ENCODE data around the gene STRA8. TPM values are rescaled to one million over a fixed set of nuclear protein-coding genes. Genes with fewer than 3 reads are reported as not detected.

STRA8 gene
- polyA plus RNA-seq (2014; cell fraction: cytosol; rRNA removed): not detected in 2 replicates
- not detected in 2 replicates for polyA plus RNA-seq (2014; cell fraction: nucleus; rRNA removed)

- no peak for DNase-seq (ENCODE audit: low spot score)
These were observed at the start of gene STRA8 for GRCh38 chr7:135233570-135233969. Gene STRA8 (plus strand): TSS chr7:135233838. CDS start chr7:135240525, 6,687 bp downstream.

DNA sequence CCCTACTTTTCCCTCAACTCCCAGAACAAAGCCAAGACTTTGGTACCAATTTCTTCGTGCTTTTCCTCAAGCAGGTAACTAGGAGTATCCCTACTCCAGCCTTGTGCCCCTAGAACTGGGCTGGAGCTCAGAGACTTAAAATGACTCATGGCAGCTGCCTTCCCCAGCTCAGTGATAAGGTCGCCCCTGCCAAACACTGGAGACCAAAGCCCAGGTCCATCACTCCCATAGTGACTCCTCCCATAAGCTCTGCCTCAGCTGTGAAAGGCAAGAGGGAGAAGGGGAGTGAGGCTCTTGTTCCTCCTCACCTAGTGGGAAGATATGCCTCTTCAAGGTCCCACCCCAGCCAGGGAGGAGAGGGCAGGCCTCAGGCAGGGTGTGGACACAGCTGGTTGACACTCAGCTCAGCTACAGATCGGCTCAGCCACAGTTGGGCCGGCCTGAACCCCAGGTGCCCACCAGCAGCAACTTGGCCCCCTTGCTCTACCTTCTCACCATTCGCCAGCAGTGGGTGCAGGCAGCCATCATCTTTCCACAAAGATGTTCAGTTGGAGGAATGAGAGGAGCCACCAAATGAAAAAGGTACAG is 49.3 kb upstream of the STRA8 start:
- no peak for DNase-seq (ENCODE audit: low spot score)

GRCh38 chr7:135185471-135186260 is 48.0 kb upstream of the STRA8 start:
- no peak for DNase-seq (ENCODE audit: low spot score)

GRCh38 chr7:135186261-135186540 is 47.4 kb upstream of the STRA8 start:
- no peak for DNase-seq (ENCODE audit: low spot score)

DNA sequence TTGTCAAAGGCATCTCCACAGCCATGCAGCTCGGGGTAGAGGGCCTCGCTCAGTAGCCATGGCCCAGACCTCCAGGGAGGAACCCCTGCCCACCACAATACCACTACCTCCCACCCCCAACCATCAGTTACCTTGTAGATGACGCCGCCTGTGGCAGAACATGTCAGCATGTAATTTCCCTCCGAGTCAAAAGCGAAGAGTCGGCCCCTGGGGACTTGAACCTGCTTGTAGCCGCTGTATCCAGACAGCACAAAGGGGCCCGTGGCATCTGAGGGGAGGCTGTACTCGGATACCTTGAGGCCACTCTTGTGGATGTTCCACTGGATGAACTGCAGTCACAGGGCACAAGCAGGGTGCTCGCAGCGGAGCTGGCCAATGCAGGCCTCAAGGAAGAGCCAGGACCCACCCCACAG is 46.8 kb upstream of the STRA8 start:
- DNase-seq (ENCODE audit: low spot score): no peak

DNA sequence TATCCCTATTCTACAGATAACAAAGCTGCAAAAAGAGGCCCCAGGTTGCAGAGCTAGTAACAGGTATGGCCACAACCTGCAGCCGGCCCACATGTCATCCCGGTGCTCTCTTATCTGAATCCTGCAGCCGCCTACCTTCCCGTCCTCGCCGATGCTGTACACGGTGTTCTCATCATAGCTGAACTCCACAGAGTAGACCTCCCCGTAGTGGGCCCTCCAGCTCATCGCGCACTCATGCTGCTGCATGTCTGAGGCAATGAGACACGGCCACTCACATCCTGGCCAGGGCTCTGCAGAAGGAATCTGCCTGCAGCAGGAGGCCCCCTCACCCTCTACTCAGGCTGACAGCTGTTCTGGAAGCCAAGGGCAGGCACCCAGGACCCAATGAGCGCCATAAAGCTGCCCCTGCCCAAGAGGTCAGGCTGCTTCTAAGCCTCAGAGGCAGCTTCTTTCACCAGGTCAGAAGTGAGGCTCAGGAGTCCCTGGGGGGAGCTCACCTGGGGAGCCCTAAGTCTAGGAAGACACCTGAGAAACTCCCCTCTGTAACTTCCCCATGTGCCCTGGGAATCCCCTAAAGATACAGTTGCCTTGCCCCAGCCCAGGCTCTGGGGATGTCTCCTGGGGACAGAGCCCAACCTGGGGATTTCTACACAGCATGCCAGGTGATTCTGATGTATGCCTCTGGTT is 45.2 kb upstream of the STRA8 start:
- no peak for DNase-seq (ENCODE audit: low spot score)

DNA sequence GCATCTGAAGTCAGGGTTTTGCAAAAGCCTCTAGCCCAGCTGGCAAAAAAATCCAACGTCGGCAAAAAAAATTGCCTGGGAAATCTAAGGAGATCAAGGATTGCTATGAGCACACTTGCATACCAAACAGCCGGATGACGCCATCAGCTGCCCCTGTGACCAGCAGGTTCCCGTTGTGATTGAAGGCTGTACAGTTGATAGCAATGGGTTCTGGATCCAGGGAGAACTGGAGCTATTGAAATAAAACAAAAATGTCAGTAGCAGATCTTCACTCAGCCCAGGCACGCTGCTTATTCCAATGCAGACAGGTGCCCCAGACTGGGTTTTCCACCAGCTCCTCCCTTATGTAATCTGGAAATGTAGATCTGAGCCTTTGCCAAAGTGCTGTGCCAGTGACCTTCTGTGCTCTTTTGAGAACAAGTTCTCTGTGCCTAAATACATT is 44.4 kb upstream of the STRA8 start:
- DNase-seq (ENCODE audit: low spot score): no peak

DNA sequence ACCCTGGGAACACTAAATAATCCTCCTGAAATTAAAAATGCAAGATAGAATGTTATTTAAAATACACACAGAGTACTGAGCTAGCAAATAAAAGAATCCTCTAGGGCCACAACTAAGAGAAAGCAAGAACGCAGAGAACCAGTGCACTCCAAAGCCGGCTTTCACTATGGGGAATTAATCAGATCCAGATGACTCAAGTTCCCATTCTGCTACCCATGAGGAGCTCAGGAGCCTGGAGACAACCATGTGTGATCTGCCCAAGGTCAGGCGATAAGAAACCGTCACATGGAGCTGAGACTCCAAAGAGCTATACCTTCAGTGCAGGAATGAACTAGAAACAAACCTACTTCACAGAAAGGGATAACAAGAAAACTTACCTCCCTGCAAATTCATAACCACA is 43.7 kb upstream of the STRA8 start:
- no peak for DNase-seq (ENCODE audit: low spot score)

GRCh38 chr7:135190703-135191102 is 42.9 kb upstream of the STRA8 start:
- DNase-seq (ENCODE audit: low spot score): no peak

- DNase-seq (ENCODE audit: low spot score): no peak
These were observed 40.6 kb upstream of the STRA8 start for GRCh38 chr7:135192914-135193536.

DNA sequence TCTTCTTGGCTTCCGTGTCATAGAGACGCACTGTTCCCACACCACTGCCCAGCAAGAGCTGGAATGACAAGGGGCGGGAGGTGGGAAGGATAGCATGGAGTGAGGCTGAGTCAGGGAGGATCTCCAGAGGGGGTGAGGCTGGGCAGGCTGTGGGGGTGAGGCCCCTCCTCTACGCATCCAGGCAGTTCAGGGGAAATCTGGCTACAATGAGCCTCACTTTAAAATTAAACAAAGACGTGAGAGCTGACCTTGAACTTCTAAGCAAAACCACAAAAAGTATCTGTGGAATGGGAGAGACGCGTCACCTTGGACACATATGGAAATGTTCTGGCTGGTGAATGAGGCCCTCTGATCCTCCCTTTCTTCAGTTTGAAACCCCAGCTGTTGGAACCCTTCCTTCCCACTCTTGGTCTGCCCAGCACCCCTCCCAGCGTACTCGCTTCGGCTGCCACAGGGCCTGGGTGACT is 40.0 kb upstream of the STRA8 start:
- no peak for DNase-seq (ENCODE audit: low spot score)

- DNase-seq (ENCODE audit: low spot score): no peak
These were observed 39.0 kb upstream of the STRA8 start for GRCh38 chr7:135194494-135195095.

DNA sequence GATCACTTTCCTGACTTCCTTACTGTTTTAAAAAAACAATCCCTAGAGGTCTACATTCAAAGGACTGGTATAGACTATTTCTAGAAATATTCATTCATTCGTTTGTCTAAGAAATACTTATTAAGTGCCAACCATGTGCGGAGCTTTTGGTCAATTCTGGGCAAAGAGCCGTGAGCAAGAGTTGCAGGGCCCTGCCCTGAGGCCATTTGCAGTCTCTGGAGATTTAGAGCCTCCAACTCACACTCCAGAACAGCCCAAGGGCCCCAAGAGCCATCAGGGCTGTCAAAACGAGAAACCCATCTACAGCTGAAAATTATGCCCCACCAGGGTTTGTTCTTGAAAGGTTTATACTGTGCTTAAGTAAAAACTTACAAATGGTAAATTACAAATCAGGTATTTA is 38.5 kb upstream of the STRA8 start:
- DNase-seq (ENCODE audit: low spot score): no peak

GRCh38 chr7:135195968-135196629 is 37.5 kb upstream of the STRA8 start:
- no peak for DNase-seq (ENCODE audit: low spot score)

GRCh38 chr7:135197343-135197742 is 36.3 kb upstream of the STRA8 start:
- no peak for DNase-seq (ENCODE audit: low spot score)

DNA sequence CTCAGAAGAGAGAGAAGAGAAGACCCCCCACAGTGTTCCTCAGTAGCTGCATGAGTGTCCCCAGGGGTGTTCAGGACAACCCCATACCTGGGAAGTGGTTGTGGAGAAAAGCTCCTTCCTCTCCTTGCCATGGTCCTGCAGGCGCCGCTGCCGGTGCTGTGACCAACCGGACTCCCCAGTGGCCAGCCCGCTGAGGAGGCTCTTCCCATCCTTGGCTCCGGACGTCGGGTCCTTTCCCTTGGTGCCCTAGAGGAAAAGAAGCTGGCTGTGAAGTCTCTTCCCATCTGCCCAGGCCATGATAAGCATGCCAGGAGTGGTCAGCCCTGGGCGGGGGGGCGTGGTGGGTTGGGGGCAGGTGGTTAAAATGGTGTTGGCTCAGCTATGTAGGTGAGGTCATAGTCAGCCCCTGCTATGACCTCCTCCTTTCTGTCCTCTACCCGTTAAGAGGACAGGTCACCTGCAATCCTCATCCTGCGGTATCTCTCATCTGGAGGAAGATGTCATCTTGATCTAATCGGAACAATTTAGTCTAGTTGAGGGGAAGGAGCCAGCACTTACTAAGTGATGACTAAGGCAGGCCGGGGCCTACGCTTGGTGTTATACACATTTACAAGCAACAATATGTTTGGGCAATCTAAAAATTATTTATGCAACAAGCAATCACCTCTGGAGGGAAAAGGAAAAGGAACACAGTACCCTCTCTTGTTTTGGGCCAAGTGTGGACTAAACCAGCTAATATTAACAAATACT is 35.6 kb upstream of the STRA8 start:
- DNase-seq (ENCODE audit: low spot score): no peak

DNA sequence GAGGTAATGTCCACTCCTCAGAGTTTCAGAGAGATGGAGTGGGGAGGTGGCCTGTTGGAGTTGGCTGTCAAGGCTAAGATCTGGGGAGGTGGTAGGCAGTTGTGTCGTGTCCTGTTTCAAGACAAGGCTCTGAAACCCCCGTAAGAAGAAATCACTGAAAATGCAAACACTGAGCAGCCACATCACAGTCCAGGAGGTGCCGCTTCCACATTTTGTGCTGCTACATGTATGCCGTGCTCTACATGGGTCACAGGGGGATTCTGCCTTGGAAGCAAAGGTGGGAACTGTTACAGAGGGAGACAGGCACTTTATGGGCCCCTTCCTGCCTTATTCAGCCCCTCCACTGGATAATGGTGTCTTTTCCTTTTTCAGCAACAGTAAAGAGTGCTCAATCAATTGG is 34.2 kb upstream of the STRA8 start:
- DNase-seq (ENCODE audit: low spot score): no peak

GRCh38 chr7:135200821-135201331 is 32.8 kb upstream of the STRA8 start:
- DNase-seq (ENCODE audit: low spot score): no peak

DNA sequence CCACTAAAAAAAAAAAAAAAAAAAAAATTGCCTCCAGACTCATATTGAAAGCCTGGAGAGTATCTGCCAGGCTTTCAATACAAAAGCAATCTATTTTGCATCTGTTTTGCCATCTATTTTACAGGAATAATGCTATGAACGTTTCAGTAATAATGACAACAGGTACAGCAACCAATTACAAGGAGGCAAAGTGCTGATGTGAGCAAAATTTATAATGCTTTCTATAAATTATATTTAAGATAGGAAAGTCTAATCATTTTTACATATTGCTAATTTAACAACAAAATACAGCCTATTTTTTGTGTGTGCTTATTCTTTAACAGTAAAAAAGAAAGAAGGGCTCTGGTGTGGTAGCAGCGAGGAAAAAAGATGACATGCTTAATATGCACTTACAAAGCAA is 32.3 kb upstream of the STRA8 start:
- no peak for DNase-seq (ENCODE audit: low spot score)

GRCh38 chr7:135204341-135204749 is 29.3 kb upstream of the STRA8 start:
- DNase-seq (ENCODE audit: low spot score): no peak

Measured in SK-N-DZ (cell line).